Measurements from ENCODE around the gene EMC8.

DNA sequence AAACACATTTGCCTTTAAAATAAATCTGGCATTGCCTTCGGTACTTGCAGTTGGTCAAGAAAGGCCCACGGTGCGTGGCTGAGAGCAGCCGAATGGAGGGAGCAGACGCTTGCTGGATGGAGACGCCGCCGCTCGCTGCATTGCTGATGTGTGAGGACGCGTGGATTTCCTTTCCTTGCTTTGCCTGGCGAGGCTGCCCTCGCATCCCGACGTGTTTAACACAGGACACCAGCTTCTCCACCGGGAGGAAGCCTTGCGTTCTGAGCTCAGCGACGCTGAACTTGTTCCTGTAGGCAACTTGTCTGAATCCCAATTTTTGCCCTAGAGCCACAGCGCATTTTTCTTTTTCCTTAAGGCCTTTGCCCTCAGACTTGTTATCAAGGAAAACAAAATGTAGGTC is 45.9 kb upstream of the EMC8 start:
- TF ChIP-seq, protein P1, sequence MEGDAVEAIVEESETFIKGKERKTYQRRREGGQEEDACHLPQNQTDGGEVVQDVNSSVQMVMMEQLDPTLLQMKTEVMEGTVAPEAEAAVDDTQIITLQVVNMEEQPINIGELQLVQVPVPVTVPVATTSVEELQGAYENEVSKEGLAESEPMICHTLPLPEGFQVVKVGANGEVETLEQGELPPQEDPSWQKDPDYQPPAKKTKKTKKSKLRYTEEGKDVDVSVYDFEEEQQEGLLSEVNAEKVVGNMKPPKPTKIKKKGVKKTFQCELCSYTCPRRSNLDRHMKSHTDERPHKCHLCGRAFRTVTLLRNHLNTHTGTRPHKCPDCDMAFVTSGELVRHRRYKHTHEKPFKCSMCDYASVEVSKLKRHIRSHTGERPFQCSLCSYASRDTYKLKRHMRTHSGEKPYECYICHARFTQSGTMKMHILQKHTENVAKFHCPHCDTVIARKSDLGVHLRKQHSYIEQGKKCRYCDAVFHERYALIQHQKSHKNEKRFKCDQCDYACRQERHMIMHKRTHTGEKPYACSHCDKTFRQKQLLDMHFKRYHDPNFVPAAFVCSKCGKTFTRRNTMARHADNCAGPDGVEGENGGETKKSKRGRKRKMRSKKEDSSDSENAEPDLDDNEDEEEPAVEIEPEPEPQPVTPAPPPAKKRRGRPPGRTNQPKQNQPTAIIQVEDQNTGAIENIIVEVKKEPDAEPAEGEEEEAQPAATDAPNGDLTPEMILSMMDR (IDR thresholded peaks at IDR 0.05) = no peak
- no peak for TF ChIP-seq EZH2 (IDR thresholded peaks at IDR 0.05; ENCODE audit: borderline replicate concordance, insufficient read depth, low read depth, low read length, poor library complexity, severe bottlenecking)
